K562 (cell line): ENCODE results near the gene DDX39A. TPM values are rescaled to one million over a fixed set of nuclear protein-coding genes. Genes with fewer than 3 reads are reported as not detected.

ENCODE experiments used
- GTF2F1 ChIP-seq: IDR thresholded peaks from 2 replicates; pipeline ENCODE4 v1.6.1; 2011; ENCODE audit warnings: low read depth, low read length, improper control_type of control experiment
- RBM22 ChIP-seq: fragments of 200-400 bp; formaldehyde crosslinking; IDR thresholded peaks from 2 replicates; pipeline ENCODE4 v1.6.1; 2018; ENCODE audit warnings: low read length, low read depth; ENCODE audit not compliant: poor library complexity, severe bottlenecking
- SRSF3 ChIP-seq: fragments of 200-400 bp; formaldehyde crosslinking; IDR thresholded peaks from 2 replicates; pipeline ENCODE4 v1.6.1; 2016; ENCODE audit warnings: mild to moderate bottlenecking, low read length, moderate library complexity; ENCODE audit not compliant: insufficient read depth
- polyA plus RNA-seq, 8 experiments: library from polyadenylated mRNA; depleted of rRNA in 4 of 8; stranded (reverse) in 5 of 8; unstranded in 3 of 8; fragments of >200 nt; fragmentation: Nextera tagmentation in 2 of 8; fragmentation: Illumina TruSeq in 1 of 8; extraction: Ambion mirVana in 2 of 8; extraction: Trizol in 1 of 8; gene quantifications; 2 replicates each; pipeline versions ENCODE4 v1.2.1 to v1.2.3, GENCODE V29; 2011 to 2014; ENCODE audit warnings: inconsistent platforms in 1 of 8, missing spikeins in 1 of 8
- total RNA-seq, 7 experiments: library from RNA; depleted of rRNA in 6 of 7; stranded (reverse); fragments of >200 nt in 6 of 7; fragmentation: Illumina TruSeq in 2 of 7; extraction: Trizol in 2 of 7; gene quantifications; 2 replicates each; pipeline versions ENCODE4 v1.2.1 to v1.2.3, GENCODE V29; 2011 to 2021; ENCODE audit warnings: low replicate concordance in 1 of 7
- TF ChIP-seq, protein P1 (sequence below), 2 experiments: fragments of 450-650 bp; IDR thresholded peaks; 2 replicates each; pipeline ENCODE4 v1.6.1; 2016
- TF ChIP-seq, protein P2 (sequence below): fragments of 250-450 bp; sonication (Bioruptor Pico); IDR thresholded peaks from 2 replicates; pipeline ENCODE4 v1.8.0; 2021; ENCODE audit warnings: mild to moderate bottlenecking, moderate library complexity
- TF ChIP-seq, protein P3 (sequence below), 2 experiments: fragments of 450-650 bp in 1 of 2; IDR thresholded peaks; 2 replicates each; pipeline ENCODE4 v1.6.1; 2011 to 2017; ENCODE audit warnings: low read depth in 2 of 2, antibody characterized with exemption in 1 of 2, borderline replicate concordance in 1 of 2, low read length in 1 of 2, mild to moderate bottlenecking in 1 of 2, mixed read lengths in 1 of 2; ENCODE audit not compliant: control insufficient read depth in 1 of 2
- TF ChIP-seq, protein P4 (sequence below): sonication (generic); formaldehyde crosslinking; IDR thresholded peaks from 2 replicates; pipeline ENCODE4 v1.8.1; 2023; ENCODE audit warnings: mild to moderate bottlenecking, missing genetic modification reagents
- TF ChIP-seq, protein P5 (sequence below), 2 experiments: fragments of 450-650 bp in 1 of 2; sonication (generic) in 1 of 2; formaldehyde crosslinking in 1 of 2; IDR thresholded peaks in 1 of 2; conservative IDR thresholded peaks in 1 of 2; 2 replicates each; pipeline versions ENCODE4 v1.6.1 to v1.8.1; 2016 to 2023; ENCODE audit warnings: mild to moderate bottlenecking in 2 of 2, moderate library complexity in 2 of 2, inconsistent platforms in 1 of 2, missing genetic modification reagents in 1 of 2
- TF ChIP-seq, protein P6 (sequence below): sonication (generic); formaldehyde crosslinking; IDR thresholded peaks from 2 replicates; pipeline ENCODE4 v1.8.0; 2023; ENCODE audit warnings: missing genetic modification reagents, mild to moderate bottlenecking, borderline replicate concordance

The DDX39A gene
- total and polyA plus RNA-seq, 9 of the 15 experiments (the other 6 are each of a cell fraction or from before 2014, with no cell fraction given), result 90.3 to 250 (median 188) TPM

DNA sequence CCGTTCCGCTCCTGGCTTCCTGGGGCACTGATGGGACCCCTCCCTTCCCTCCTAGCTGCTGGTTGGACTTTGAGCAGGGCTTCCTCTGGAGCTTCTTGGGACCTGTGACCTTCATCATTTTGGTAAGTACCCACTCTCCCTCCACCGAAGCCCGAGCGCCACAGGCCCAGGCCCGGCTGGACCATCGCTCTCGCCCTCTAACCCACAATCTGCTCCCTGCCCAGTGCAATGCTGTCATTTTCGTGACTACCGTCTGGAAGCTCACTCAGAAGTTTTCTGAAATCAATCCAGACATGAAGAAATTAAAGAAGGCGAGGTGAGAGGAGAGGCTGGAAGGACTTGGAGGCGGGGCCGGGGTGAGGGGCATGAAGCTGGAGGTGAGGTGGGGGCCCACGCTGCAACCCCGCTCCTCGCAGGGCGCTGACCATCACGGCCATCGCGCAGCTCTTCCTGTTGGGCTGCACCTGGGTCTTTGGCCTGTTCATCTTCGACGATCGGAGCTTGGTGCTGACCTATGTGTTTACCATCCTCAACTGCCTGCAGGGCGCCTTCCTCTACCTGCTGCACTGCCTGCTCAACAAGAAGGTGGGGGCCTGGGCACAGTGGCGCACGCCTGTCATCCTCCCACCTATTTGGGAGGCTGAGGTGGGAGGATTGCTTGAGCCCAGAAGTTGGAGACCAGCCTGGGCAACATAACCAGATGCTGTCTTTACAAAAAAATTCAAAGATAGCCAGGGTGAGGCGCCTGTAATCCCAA is 12.3 kb downstream of the DDX39A start (continued):
- peak; percentile 44 for TF ChIP-seq RBM22
- TF ChIP-seq, protein P1, sequence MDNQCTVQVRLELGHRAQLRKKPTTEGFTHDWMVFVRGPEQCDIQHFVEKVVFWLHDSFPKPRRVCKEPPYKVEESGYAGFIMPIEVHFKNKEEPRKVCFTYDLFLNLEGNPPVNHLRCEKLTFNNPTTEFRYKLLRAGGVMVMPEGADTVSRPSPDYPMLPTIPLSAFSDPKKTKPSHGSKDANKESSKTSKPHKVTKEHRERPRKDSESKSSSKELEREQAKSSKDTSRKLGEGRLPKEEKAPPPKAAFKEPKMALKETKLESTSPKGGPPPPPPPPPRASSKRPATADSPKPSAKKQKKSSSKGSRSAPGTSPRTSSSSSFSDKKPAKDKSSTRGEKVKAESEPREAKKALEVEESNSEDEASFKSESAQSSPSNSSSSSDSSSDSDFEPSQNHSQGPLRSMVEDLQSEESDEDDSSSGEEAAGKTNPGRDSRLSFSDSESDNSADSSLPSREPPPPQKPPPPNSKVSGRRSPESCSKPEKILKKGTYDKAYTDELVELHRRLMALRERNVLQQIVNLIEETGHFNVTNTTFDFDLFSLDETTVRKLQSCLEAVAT (IDR thresholded peaks at IDR 0.05), result no peak
- TF ChIP-seq, protein P2, sequence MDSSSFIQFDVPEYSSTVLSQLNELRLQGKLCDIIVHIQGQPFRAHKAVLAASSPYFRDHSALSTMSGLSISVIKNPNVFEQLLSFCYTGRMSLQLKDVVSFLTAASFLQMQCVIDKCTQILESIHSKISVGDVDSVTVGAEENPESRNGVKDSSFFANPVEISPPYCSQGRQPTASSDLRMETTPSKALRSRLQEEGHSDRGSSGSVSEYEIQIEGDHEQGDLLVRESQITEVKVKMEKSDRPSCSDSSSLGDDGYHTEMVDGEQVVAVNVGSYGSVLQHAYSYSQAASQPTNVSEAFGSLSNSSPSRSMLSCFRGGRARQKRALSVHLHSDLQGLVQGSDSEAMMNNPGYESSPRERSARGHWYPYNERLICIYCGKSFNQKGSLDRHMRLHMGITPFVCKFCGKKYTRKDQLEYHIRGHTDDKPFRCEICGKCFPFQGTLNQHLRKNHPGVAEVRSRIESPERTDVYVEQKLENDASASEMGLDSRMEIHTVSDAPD (CRISPR knock-in tag), result no peak
- TF ChIP-seq, protein P3, sequence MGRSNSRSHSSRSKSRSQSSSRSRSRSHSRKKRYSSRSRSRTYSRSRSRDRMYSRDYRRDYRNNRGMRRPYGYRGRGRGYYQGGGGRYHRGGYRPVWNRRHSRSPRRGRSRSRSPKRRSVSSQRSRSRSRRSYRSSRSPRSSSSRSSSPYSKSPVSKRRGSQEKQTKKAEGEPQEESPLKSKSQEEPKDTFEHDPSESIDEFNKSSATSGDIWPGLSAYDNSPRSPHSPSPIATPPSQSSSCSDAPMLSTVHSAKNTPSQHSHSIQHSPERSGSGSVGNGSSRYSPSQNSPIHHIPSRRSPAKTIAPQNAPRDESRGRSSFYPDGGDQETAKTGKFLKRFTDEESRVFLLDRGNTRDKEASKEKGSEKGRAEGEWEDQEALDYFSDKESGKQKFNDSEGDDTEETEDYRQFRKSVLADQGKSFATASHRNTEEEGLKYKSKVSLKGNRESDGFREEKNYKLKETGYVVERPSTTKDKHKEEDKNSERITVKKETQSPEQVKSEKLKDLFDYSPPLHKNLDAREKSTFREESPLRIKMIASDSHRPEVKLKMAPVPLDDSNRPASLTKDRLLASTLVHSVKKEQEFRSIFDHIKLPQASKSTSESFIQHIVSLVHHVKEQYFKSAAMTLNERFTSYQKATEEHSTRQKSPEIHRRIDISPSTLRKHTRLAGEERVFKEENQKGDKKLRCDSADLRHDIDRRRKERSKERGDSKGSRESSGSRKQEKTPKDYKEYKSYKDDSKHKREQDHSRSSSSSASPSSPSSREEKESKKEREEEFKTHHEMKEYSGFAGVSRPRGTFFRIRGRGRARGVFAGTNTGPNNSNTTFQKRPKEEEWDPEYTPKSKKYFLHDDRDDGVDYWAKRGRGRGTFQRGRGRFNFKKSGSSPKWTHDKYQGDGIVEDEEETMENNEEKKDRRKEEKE (IDR thresholded peaks at IDR 0.05; ENCODE audit: borderline replicate concordance in 1 of 2, control insufficient read depth in 1 of 2, low read depth in 2 of 2, low read length in 1 of 2), result no peak
- no peak; the same call in 1 of the 2 replicates for TF ChIP-seq GTF2F1
- TF ChIP-seq, protein P4, sequence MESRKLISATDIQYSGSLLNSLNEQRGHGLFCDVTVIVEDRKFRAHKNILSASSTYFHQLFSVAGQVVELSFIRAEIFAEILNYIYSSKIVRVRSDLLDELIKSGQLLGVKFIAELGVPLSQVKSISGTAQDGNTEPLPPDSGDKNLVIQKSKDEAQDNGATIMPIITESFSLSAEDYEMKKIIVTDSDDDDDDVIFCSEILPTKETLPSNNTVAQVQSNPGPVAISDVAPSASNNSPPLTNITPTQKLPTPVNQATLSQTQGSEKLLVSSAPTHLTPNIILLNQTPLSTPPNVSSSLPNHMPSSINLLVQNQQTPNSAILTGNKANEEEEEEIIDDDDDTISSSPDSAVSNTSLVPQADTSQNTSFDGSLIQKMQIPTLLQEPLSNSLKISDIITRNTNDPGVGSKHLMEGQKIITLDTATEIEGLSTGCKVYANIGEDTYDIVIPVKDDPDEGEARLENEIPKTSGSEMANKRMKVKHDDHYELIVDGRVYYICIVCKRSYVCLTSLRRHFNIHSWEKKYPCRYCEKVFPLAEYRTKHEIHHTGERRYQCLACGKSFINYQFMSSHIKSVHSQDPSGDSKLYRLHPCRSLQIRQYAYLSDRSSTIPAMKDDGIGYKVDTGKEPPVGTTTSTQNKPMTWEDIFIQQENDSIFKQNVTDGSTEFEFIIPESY (CRISPR knock-in tag), result peak; percentile 33; the same call in 1 of the 2 replicates
- no peak for TF ChIP-seq SRSF3
- TF ChIP-seq, protein P5, sequence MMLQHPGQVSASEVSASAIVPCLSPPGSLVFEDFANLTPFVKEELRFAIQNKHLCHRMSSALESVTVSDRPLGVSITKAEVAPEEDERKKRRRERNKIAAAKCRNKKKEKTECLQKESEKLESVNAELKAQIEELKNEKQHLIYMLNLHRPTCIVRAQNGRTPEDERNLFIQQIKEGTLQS (IDR thresholded peaks at IDR 0.05), result no peak
- TF ChIP-seq, protein P5 (CRISPR knock-in tag; conservative IDR thresholded peaks at IDR 0.05), result no peak
- TF ChIP-seq, protein P6, sequence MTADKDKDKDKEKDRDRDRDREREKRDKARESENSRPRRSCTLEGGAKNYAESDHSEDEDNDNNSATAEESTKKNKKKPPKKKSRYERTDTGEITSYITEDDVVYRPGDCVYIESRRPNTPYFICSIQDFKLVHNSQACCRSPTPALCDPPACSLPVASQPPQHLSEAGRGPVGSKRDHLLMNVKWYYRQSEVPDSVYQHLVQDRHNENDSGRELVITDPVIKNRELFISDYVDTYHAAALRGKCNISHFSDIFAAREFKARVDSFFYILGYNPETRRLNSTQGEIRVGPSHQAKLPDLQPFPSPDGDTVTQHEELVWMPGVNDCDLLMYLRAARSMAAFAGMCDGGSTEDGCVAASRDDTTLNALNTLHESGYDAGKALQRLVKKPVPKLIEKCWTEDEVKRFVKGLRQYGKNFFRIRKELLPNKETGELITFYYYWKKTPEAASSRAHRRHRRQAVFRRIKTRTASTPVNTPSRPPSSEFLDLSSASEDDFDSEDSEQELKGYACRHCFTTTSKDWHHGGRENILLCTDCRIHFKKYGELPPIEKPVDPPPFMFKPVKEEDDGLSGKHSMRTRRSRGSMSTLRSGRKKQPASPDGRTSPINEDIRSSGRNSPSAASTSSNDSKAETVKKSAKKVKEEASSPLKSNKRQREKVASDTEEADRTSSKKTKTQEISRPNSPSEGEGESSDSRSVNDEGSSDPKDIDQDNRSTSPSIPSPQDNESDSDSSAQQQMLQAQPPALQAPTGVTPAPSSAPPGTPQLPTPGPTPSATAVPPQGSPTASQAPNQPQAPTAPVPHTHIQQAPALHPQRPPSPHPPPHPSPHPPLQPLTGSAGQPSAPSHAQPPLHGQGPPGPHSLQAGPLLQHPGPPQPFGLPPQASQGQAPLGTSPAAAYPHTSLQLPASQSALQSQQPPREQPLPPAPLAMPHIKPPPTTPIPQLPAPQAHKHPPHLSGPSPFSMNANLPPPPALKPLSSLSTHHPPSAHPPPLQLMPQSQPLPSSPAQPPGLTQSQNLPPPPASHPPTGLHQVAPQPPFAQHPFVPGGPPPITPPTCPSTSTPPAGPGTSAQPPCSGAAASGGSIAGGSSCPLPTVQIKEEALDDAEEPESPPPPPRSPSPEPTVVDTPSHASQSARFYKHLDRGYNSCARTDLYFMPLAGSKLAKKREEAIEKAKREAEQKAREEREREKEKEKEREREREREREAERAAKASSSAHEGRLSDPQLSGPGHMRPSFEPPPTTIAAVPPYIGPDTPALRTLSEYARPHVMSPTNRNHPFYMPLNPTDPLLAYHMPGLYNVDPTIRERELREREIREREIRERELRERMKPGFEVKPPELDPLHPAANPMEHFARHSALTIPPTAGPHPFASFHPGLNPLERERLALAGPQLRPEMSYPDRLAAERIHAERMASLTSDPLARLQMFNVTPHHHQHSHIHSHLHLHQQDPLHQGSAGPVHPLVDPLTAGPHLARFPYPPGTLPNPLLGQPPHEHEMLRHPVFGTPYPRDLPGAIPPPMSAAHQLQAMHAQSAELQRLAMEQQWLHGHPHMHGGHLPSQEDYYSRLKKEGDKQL (CRISPR knock-in tag), result no peak
